WTC11 (cell line): Measurements from ENCODE around the gene C19orf85.

ENCODE experiments used
- ATF3 ChIP-seq: sonication (generic); formaldehyde crosslinking; conservative IDR thresholded peaks from 2 replicates; pipeline ENCODE4 v1.8.1; 2022; ENCODE audit warnings: mild to moderate bottlenecking, missing genetic modification reagents
- CREB1 ChIP-seq: sonication (generic); formaldehyde crosslinking; IDR thresholded peaks from 2 replicates; pipeline ENCODE4 v1.8.0; 2023; ENCODE audit warnings: mild to moderate bottlenecking, missing genetic modification reagents
- CTCF ChIP-seq: fragments of 200-600 bp; IDR thresholded peaks from 2 replicates; pipeline ENCODE4 v1.8.0; 2022; ENCODE audit warnings: antibody characterized with exemption
- E2F1 ChIP-seq: sonication (generic); formaldehyde crosslinking; IDR thresholded peaks from 2 replicates; pipeline ENCODE4 v1.8.0; 2022; ENCODE audit warnings: mild to moderate bottlenecking, missing genetic modification reagents
- E2F4 ChIP-seq: sonication (generic); formaldehyde crosslinking; IDR thresholded peaks from 2 replicates; pipeline ENCODE4 v1.8.1; 2022; ENCODE audit warnings: low read depth, mild to moderate bottlenecking, moderate library complexity, missing genetic modification reagents, borderline replicate concordance
- MAX ChIP-seq: sonication (generic); formaldehyde crosslinking; IDR thresholded peaks from 2 replicates; pipeline ENCODE4 v1.8.0; 2022; ENCODE audit warnings: mild to moderate bottlenecking, missing genetic modification reagents
- NR1H2 ChIP-seq: sonication (generic); formaldehyde crosslinking; IDR thresholded peaks from 2 replicates; pipeline ENCODE4 v1.9.0; 2021; ENCODE audit warnings: mild to moderate bottlenecking, moderate library complexity, missing genetic modification reagents
- NR3C1 ChIP-seq: sonication (generic); formaldehyde crosslinking; conservative IDR thresholded peaks from 2 replicates; pipeline ENCODE4 v1.8.1; 2023; ENCODE audit warnings: low read depth, mild to moderate bottlenecking, missing genetic modification reagents
- SOX15 ChIP-seq: fragments of 250-450 bp; sonication (Bioruptor Pico); IDR thresholded peaks from 2 replicates; pipeline ENCODE4 v1.9.0; 2021; ENCODE audit warnings: mild to moderate bottlenecking
- SP1 ChIP-seq: sonication (generic); formaldehyde crosslinking; conservative IDR thresholded peaks from 2 replicates; pipeline ENCODE4 v1.8.1; 2022; ENCODE audit warnings: missing genetic modification reagents
- ZNF121 ChIP-seq: sonication (generic); formaldehyde crosslinking; IDR thresholded peaks from 2 replicates; pipeline ENCODE4 v1.8.0; 2023; ENCODE audit warnings: missing genetic modification reagents
- ZNF138 ChIP-seq: sonication (generic); formaldehyde crosslinking; conservative IDR thresholded peaks from 2 replicates; pipeline ENCODE4 v1.8.1; 2022; ENCODE audit warnings: mild to moderate bottlenecking, moderate library complexity, missing genetic modification reagents
- ZNF263 ChIP-seq: sonication (generic); formaldehyde crosslinking; IDR thresholded peaks from 2 replicates; pipeline ENCODE4 v1.8.1; 2022; ENCODE audit warnings: low read depth, mild to moderate bottlenecking, moderate library complexity, missing genetic modification reagents
- ZNF416 ChIP-seq: fragments of 250-450 bp; sonication (Bioruptor Pico); IDR thresholded peaks from 2 replicates; pipeline ENCODE4 v1.9.0; 2021; ENCODE audit warnings: mild to moderate bottlenecking, inconsistent platforms

GRCh38 chr19:55441319-55441691 is 23.2 kb downstream of the C19orf85 start:
- no peak for TF ChIP-seq CTCF
- TF ChIP-seq NR3C1 (CRISPR knock-in tag): no peak
- TF ChIP-seq SP1: no peak
- TF ChIP-seq SOX15 (CRISPR knock-in tag): no peak
- TF ChIP-seq ZNF263: no peak
- TF ChIP-seq ATF3: no peak
- TF ChIP-seq NR1H2 (CRISPR knock-in tag): no peak
- no peak for TF ChIP-seq CREB1
- TF ChIP-seq E2F1 (CRISPR knock-in tag): no peak
- no peak for TF ChIP-seq MAX (CRISPR knock-in tag)
- TF ChIP-seq E2F4 (CRISPR knock-in tag): no peak
- TF ChIP-seq ZNF121 (CRISPR knock-in tag): no peak
- TF ChIP-seq ZNF416 (CRISPR knock-in tag): no peak
- TF ChIP-seq ZNF138 (CRISPR knock-in tag): no peak
